Smooth muscle cell of the brain vasculature (primary cell): ENCODE data around the gene PLEKHH1.
"Not testable (repeated sequence)": the region's sequence is repeated elsewhere in the genome, so short reads cannot be mapped to it uniquely, and the experiment has no call there.

ENCODE experiments used
- DNase-seq: peaks from one replicate; pipeline ENCODE4 v3.0.0-alpha.2; 2012; ENCODE audit warnings: low read depth, low spot score

PLEKHH1 gene

DNA sequence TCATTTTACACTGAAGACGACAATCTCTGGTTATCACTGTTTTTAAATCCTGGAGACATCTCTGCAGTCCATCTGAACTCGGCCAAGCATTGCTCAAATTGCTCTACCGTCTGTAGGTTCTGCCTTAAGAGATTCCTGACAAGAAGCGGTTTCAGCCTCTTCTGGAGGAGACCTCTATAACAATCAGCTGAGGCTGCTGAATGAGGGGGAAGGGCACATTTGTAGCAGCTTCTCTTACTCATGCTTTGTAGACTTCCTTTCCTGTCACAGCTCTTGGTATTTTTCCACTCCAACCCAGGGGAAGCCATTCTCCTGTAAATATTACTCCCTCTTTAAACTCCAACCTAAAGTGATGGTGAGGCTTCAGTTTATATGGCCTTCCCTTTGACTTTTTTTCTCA, 89.6 kb downstream of the PLEKHH1 start:
- DNase-seq, result no peak

DNA sequence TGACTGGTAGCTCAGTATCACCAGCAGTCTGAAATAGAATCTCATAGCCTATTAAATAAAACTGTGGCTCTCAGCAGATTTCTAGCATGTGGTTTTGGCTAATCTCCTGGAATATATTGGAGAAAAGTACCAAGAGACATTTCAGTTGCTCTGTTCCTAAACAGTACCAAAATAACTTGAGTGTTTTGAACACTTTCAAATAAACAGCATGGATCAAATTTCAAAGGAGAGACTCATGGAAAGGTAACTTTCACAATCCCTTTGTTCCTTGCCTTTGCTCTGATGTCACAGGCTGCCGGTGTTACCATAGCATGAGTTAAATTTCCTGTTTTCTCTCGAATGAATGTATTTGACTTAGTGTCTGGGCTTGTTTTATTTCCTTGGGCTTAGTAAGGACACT, 90.0 kb downstream of the PLEKHH1 start:
- no peak for DNase-seq

DNA sequence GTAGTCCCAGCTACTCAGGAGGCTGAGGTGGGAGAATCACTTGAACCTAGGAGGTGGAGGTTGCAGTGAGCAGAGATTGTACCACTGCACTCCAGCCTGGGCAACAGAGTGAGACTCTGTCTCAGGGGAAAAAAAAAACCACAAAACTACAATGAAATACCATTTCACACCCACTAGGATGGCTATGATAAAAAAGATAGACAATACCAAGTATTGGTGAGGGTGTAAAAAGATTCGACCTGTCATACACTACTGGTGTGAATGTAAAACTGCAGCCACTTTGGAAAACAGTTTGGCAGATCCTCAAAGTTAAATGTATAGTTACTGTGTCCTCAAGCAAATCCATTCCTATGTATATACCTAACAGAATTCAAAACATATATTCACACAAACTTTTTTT, 93.0 kb downstream of the PLEKHH1 start:
- not testable (repeated sequence) for DNase-seq

DNA sequence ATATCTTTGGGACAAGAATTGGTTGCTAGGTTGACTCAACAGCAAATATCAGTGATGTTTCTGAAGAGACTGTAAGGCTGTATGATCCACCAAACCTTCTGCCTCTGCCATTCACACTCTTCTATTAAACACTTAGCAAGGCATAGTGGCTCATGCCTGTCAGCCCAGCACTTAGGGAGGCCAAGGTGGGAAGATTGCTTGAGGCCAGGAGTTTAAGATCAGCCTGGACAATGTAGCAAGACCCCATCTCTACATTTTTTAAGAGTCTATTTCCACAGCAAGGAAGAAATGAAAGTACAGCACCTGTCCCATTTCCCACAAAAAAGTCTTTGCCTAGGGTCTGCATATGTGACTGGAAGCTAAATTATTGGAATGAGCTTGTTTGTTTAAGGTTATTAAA, 94.4 kb downstream of the PLEKHH1 start:
- no peak for DNase-seq

DNA sequence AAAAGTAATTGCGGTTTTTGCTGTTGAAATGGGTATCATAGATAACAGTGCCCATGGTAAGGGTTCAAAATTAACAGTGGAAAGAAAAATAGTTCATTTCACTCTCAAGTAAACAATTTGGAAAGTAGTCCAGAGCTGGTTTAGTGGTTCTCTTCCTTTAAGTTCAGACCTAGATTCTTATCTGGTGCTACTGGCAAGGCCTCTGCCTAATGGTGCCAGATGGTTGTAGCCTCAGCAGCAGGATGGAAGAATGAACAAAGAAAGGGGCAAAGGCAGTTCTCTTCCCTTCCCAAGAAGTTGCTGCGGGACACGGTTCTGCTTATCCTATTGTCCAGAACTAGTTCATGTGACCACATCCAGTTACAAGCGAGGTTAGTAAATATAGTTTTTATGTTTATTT, 97.1 kb downstream of the PLEKHH1 start:
- no peak for DNase-seq

DNA sequence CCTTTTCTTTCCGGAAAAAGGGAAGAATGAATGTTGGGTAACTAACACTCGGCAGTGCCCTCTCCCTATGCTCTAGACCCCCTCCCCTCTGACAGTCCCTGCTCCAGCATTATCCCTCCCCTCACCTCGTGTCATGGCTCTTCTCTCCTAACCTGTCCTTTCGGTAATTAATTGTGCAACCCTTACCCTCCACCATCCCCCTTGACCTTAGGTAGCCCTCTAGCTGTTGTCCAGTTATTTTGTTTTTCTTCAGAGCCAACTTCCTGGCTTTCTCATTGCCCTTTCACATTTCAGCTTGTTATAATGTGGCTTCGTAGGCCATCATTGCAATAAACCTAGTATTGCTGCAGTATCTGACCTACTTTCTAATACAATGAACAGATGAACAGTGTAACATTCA, 97.8 kb downstream of the PLEKHH1 start:
- no peak for DNase-seq

DNA sequence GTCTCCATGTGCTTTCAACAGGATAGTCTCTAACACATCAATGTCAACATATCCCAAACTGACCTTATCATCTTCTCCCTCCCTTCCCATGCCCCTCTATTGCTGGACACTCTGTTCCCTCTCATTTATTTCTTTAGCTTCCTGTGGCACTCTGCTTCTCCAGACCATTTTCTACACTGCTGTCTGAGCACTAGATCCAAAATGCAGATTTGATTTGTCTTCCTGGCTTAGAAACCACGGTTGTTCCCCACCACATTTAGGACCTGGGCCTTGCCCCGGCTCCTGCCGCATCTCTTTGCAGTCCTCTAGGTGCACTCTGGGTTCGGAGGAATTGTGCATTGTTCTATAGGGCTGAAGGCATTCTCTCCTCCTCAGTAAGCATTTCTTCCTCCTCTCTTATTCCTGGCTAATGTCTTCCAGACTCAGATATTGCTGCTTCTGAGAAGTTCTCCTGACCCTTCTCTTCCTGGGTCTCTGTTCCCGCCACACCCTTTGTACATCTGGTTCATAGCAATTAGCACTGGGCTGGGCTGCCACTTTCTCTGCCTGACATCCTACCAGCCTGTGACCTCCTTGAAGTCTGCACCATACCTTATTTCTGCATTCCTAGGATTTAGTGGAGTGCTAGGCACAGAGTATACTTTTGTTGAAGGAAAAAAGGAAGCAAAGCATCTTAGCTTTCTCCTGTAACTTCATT, 100.5 kb downstream of the PLEKHH1 start:
- no peak for DNase-seq

DNA sequence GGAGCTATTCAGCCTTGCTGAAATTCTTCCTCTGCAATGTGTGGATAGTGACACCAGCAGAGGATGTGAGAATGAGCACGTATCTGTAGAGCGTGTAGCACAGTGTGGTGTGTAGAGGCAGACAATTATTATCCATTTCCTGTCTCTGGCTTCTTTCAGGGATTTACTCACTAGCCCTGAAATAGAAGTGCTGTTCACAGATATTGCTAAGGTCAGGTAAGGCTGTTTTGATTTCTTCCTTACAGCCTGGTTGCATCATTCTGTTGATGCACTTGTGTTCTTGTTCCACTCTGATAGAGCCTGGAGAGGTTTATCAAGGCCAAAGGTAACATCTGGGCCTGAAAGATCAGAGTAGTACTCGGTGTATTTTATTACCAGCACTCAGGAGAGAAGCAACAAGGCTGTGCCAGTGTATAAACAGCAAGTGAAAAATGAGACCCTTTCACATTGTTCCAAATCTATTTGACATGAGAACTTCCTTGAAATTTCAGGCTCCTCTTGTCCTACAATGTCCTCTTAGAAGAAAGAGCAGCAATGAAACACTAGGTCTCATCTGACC, 103.3 kb downstream of the PLEKHH1 start:
- no peak for DNase-seq

DNA sequence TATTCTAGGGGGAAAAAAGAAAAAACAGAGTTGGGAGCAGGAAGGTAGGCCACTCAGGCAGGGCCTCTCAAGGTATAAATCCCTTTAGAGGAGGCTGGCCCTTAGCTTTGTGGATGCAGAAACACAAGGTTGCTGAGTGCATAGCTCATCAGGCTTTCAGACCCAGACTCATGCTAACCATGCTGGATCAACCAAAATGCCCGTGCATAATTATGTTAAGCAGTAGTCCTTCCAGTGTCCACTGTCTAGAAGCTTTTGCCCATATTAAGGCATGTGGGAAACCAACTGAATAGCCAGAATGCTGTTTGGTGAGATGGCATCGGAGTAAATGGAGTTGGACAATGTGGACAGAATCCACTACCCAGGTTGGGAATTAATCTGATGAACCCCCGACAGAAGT, 105.6 kb downstream of the PLEKHH1 start:
- no peak for DNase-seq
